ENCODE results near the gene GPC5.

DNA sequence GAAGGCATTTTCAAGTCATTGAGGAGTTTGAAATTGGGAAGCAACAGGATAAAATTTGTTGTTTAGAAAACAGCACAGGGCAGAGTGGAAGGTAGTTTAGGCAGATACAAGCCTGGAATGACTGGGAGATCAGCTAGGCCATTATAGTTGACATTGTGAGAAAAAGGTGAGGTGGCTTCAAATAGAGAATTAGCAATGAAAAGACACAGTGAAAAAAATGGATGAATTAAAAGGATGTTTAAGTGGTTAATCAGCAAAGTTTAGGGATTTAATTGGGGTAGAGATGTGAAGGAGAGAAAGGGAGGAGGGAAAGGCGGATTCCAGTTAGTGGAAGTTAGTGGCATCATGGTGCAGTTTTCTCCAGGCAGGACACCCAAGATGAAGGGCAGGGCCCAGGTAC, 1257.7 kb downstream of the GPC5 start:
- TF ChIP-seq, protein P1, sequence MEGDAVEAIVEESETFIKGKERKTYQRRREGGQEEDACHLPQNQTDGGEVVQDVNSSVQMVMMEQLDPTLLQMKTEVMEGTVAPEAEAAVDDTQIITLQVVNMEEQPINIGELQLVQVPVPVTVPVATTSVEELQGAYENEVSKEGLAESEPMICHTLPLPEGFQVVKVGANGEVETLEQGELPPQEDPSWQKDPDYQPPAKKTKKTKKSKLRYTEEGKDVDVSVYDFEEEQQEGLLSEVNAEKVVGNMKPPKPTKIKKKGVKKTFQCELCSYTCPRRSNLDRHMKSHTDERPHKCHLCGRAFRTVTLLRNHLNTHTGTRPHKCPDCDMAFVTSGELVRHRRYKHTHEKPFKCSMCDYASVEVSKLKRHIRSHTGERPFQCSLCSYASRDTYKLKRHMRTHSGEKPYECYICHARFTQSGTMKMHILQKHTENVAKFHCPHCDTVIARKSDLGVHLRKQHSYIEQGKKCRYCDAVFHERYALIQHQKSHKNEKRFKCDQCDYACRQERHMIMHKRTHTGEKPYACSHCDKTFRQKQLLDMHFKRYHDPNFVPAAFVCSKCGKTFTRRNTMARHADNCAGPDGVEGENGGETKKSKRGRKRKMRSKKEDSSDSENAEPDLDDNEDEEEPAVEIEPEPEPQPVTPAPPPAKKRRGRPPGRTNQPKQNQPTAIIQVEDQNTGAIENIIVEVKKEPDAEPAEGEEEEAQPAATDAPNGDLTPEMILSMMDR (IDR thresholded peaks at IDR 0.05; ENCODE audit: insufficient read depth, low read length, poor library complexity, severe bottlenecking): no peak
- no peak for TF ChIP-seq EZH2phosphoT487 (conservative IDR thresholded peaks at IDR 0.05; ENCODE audit: low read length)

All from SU-DHL-6 (cell line).